Muscle of arm (tissue), 14 donors: Measurements from ENCODE around the gene TLCD3A. TPM values are rescaled to one million over a fixed set of nuclear protein-coding genes. Genes with fewer than 3 reads are reported as not detected.
"Not testable (repeated sequence)": the region's sequence is repeated elsewhere in the genome, so short reads cannot be mapped to it uniquely, and the experiment has no call there.

Source experiments
- DNase-seq: peaks from one replicate; pipeline ENCODE4 v3.0.0-alpha.2; 2013
- long read RNA-seq, 11 donors: transcript quantifications; one replicate each; lab custom pipeline, GENCODE V29; 2026
- polyA plus RNA-seq, 12 donors: library from polyadenylated mRNA; unstranded; fragments of 120-200 nt; gene quantifications; one replicate each; pipeline ENCODE4 v1.2.1, GENCODE V29; 2013; ENCODE audit not compliant: insufficient read length in 12 of 12

The TLCD3A gene
- polyA plus RNA-seq: 10 to 100 TPM in 10 of 12 donors, 1 to 10 TPM in 1, not detected in 1; 5.4 to 25.7 (median 16.3) TPM
- long read RNA-seq, donor 1, partial matches to known transcripts: 0 of 6 reads
- long read RNA-seq, donor 1, other reads (novel, unspliced or antisense): 0 of 6 reads
- long read RNA-seq, donor 2, partial matches to known transcripts: 0 of 4 reads
- long read RNA-seq, donor 2, other reads (novel, unspliced or antisense): 0 of 4 reads
- long read RNA-seq, donor 3: 0 reads
- long read RNA-seq, donor 4, partial matches to known transcripts: 0 of 1 reads
- long read RNA-seq, donor 4, other reads (novel, unspliced or antisense): 0 of 1 reads
- long read RNA-seq, donor 5, transcript FAM57A-202 (5 exons, 2,412 nt): major isoform, 5 of 8 reads
- long read RNA-seq, donor 5, partial matches to known transcripts: 0 of 8 reads
- long read RNA-seq, donor 5, other reads (novel, unspliced or antisense): 0 of 8 reads
- long read RNA-seq, donor 6, partial matches to known transcripts: 0 of 2 reads
- long read RNA-seq, donor 6, other reads (novel, unspliced or antisense): 0 of 2 reads
- long read RNA-seq, donor 7: 0 reads
- long read RNA-seq, donor 8, partial matches to known transcripts: 0 of 6 reads
- long read RNA-seq, donor 8, other reads (novel, unspliced or antisense): 0 of 6 reads
- long read RNA-seq, donor 9, transcript FAM57A-202 (5 exons, 2,412 nt): major isoform, 5 of 6 reads
- long read RNA-seq, donor 9, partial matches to known transcripts: 0 of 6 reads
- long read RNA-seq, donor 9, other reads (novel, unspliced or antisense): 0 of 6 reads
- long read RNA-seq, donor 10, partial matches to known transcripts: 0 of 2 reads
- long read RNA-seq, donor 10, other reads (novel, unspliced or antisense): 0 of 2 reads
- long read RNA-seq, donor 11, partial matches to known transcripts: 0 of 7 reads
- long read RNA-seq, donor 11, other reads (novel, unspliced or antisense): 0 of 7 reads

GRCh38 chr17:732067-732901, at the start of gene TLCD3A:
TLCD3A (plus strand) TSS chr17:732596; CDS start chr17:732648, 52 bp downstream.
- DNase-seq: peak; percentile 42

GRCh38 chr17:683040-683439, 49.4 kb upstream of the TLCD3A start:
- DNase-seq: no peak

- no peak for DNase-seq
These were observed 48.7 kb upstream of the TLCD3A start for GRCh38 chr17:683499-684254.

GRCh38 chr17:685006-685405, 47.4 kb upstream of the TLCD3A start:
- DNase-seq: no peak

GRCh38 chr17:688100-688989, 44.1 kb upstream of the TLCD3A start:
- DNase-seq: no peak

- no peak for DNase-seq
These were observed 42.7 kb upstream of the TLCD3A start for GRCh38 chr17:689556-690275.

GRCh38 chr17:690361-690760, 42.0 kb upstream of the TLCD3A start:
- no peak for DNase-seq

- no peak for DNase-seq
These were observed 41.0 kb upstream of the TLCD3A start for GRCh38 chr17:691423-691822.

GRCh38 chr17:692116-692515, 40.3 kb upstream of the TLCD3A start:
- DNase-seq: no peak

- peak; percentile 57 for DNase-seq
These were observed 38.4 kb upstream of the TLCD3A start for GRCh38 chr17:693791-694638.

GRCh38 chr17:696369-696768, 36.0 kb upstream of the TLCD3A start:
- DNase-seq: no peak

GRCh38 chr17:697682-698081, 34.7 kb upstream of the TLCD3A start:
- DNase-seq: no peak

GRCh38 chr17:698096-698495, 34.3 kb upstream of the TLCD3A start:
- not testable (repeated sequence) for DNase-seq

GRCh38 chr17:699345-699744, 33.1 kb upstream of the TLCD3A start:
- DNase-seq: no peak

- no peak for DNase-seq
These were observed 31.8 kb upstream of the TLCD3A start for GRCh38 chr17:700504-701094.

GRCh38 chr17:703081-703875, 29.1 kb upstream of the TLCD3A start:
- no peak for DNase-seq
